ENCODE data around the gene PTCD3.

PTCD3 gene

DNA sequence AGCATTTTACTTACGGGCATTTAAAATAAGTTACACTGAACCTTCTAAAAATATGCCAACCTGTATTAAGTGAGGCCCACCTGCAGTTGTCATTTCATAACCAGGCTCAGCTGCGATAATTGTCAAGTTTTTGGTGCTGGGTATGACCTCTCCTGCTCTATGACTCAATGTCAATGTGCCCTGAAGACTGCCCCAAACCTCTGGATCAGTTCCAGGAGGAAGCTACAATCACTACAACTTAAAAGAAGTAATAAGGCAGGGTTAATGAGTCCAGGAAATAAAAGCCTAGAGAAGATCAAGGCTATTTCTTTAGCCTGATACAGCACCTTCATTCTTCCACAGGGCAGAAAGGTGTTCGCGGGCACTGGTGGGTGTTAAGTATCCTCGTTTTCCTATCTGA lies 23.3 kb upstream of the PTCD3 start:
- Histone ChIP-seq H3K27ac (ENCODE audit: low read depth, low read length, severe bottlenecking) (no peak overlapping the region), H3K36me3 (ENCODE audit: control insufficient read depth, insufficient read depth, low read length) (peaks cover 88% of the 10 kb centered on the region), H3K9me3 (ENCODE audit: control insufficient read depth, low read length) (no peaks in the 10 kb centered on the region), H3K4me3 (ENCODE audit: extremely low read depth, insufficient read depth, low read length, poor library complexity, severe bottlenecking) (no peak overlapping the region), H3K4me1 (ENCODE audit: control insufficient read depth, insufficient read depth, low read length, poor library complexity, severe bottlenecking) (no peaks in the 10 kb centered on the region)
- WGBS, 2 experiments (ENCODE audit: insufficient coverage in 2 of 2) = 94 to 96% methylated on average over 2 to 3 of the region's 5 CpGs

DNA sequence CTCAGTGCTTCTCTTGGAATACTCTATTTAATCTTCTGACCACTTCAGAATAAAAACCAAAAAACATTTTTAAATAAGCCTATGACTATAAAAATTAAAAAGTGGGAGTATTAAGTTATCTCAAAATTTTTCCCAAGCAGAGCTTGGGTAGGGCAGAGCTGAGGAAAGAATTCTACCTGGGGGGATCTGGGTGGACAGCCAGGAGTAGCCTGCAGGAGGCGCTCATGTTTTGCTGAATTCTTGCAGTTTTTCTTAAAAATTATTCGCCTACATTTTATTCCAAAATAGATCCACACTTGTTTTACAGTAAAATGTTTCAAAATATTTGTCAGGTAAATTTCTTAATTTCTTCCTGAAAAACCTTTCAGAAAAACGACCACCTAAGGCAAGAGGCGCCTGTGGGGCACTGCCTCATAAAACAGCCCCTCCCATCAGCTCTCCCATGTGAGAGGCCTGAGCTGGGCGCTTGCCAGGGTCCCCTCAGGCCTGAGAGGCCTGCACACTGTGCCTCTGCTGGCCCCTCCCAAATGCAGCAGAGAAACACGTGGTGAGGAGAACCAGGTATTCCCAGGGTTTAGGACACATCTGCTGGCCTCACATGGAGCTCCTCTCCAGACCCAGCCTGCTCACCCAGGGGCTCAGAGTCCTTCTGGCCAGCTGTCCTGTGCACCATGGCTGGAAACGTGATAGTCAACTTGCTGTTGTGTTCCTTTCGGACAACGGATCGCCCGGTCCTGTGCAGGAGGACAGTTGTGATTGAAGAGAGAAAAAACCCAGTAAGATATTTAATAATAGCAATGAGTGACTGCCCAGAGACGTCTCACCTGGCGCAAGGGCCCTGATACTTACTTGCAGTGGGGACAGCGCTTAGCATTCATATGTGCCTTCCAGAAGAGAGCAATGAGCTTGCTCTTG lies 17.8 kb upstream of the PTCD3 start:
- no peak overlapping the region for H3K4me3 ChIP-seq (ENCODE audit: extremely low read depth, insufficient read depth, low read length, poor library complexity, severe bottlenecking)
- WGBS, 2 experiments (ENCODE audit: insufficient coverage in 2 of 2) = 83 to 88% methylated on average over 3 to 12 of the region's 14 CpGs
- H3K27ac ChIP-seq (ENCODE audit: low read depth, low read length, severe bottlenecking) = no peak overlapping the region
- peaks cover 79% of the 10 kb centered on the region for H3K36me3 ChIP-seq (ENCODE audit: control insufficient read depth, insufficient read depth, low read length)
- H3K4me1 ChIP-seq (ENCODE audit: control insufficient read depth, insufficient read depth, low read length, poor library complexity, severe bottlenecking) = no peaks in the 10 kb centered on the region
- H3K9me3 ChIP-seq (ENCODE audit: control insufficient read depth, low read length) = no peaks in the 10 kb centered on the region

DNA sequence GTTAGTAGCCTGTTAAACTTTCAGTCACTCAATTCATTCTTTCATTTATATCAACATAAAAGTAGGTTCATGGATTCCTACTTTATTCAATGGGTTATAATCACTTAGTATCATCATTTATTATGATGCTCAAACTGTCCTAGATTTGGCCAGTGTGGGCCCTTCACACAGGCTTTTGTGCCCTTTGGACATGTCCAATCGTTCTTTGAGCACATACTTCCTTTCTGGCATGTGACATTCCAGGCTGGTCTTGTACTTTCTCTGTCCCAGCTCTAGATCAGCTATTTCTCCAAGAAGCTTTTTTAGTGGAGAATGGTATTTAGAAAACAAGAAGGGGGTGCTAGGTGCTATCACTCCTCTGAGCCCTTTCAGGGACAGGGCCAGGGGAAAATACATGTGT lies 11.8 kb upstream of the PTCD3 start:
- 100% methylated on average over 1 of the region's 1 CpG; no CpG with 5 or more reads in 1 of the 2 experiments for WGBS, 2 experiments (ENCODE audit: insufficient coverage in 2 of 2)
- Histone ChIP-seq H3K4me1 (ENCODE audit: control insufficient read depth, insufficient read depth, low read length, poor library complexity, severe bottlenecking) (no peaks in the 10 kb centered on the region), H3K27ac (ENCODE audit: low read depth, low read length, severe bottlenecking) (no peak overlapping the region), H3K9me3 (ENCODE audit: control insufficient read depth, low read length) (no peaks in the 10 kb centered on the region), H3K4me3 (ENCODE audit: extremely low read depth, insufficient read depth, low read length, poor library complexity, severe bottlenecking) (no peak overlapping the region), H3K36me3 (ENCODE audit: control insufficient read depth, insufficient read depth, low read length) (peaks cover 78% of the 10 kb centered on the region)

DNA sequence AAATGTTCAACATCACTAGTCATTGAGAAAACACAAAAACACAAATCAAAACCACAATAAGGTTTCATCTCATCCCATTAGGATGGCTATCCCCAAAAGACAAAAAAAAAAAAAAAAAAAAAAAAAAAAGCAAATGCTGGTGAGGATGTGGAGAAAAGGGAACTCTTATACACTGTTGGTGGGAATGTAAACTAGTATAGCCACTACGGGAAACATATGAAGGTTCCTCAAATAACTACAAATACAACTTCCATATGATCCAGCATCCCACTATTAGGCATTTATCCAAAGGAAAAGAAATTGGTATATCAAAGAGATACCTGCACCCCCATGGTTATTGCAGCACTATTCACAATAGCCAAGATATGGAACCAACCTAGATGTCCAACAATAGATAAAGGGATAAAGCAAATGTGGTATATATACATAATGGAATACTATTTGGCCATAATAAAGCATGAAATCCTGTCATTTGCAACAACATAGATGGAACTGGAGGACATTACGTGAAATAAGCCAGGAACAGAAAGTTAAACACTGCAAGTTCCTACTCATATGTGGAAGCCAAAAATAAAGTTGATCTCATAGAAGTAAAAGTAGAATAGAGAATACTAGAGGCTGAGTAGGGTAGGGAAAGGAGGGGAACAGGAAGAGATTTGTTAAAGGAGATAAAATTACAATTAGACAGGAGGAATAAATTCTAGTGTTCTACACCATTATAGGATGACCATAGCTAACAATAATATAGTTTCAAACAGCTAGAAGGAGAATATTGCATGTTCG lies 8.7 kb upstream of the PTCD3 start:
- 83% methylated on average over 1 of the region's 3 CpGs; no CpG with 5 or more reads in 1 of the 2 experiments for WGBS, 2 experiments (ENCODE audit: insufficient coverage in 2 of 2)
- peaks cover 77% of the 10 kb centered on the region for H3K36me3 ChIP-seq (ENCODE audit: control insufficient read depth, insufficient read depth, low read length)
- no peak overlapping the region for H3K27ac ChIP-seq (ENCODE audit: low read depth, low read length, severe bottlenecking)
- H3K9me3 ChIP-seq (ENCODE audit: control insufficient read depth, low read length) = no peaks in the 10 kb centered on the region
- H3K4me3 ChIP-seq (ENCODE audit: extremely low read depth, insufficient read depth, low read length, poor library complexity, severe bottlenecking) = no peak overlapping the region
- H3K4me1 ChIP-seq (ENCODE audit: control insufficient read depth, insufficient read depth, low read length, poor library complexity, severe bottlenecking) = no peaks in the 10 kb centered on the region

GRCh38 chr2:86097913-86098312 lies 8.1 kb upstream of the PTCD3 start:
- no peaks in the 10 kb centered on the region for H3K9me3 ChIP-seq (ENCODE audit: control insufficient read depth, low read length)
- H3K4me1 ChIP-seq (ENCODE audit: control insufficient read depth, insufficient read depth, low read length, poor library complexity, severe bottlenecking) = no peaks in the 10 kb centered on the region
- no peak overlapping the region for H3K27ac ChIP-seq (ENCODE audit: low read depth, low read length, severe bottlenecking)
- peaks cover 82% of the 10 kb centered on the region for H3K36me3 ChIP-seq (ENCODE audit: control insufficient read depth, insufficient read depth, low read length)
- H3K4me3 ChIP-seq (ENCODE audit: extremely low read depth, insufficient read depth, low read length, poor library complexity, severe bottlenecking) = no peak overlapping the region
- WGBS, 2 experiments (ENCODE audit: insufficient coverage in 2 of 2) = no CpG with 5 or more reads among the region's 1 CpG

- Histone ChIP-seq H3K4me1 (ENCODE audit: control insufficient read depth, insufficient read depth, low read length, poor library complexity, severe bottlenecking) (no peaks in the 10 kb centered on the region), H3K27ac (ENCODE audit: low read depth, low read length, severe bottlenecking) (no peak overlapping the region), H3K36me3 (ENCODE audit: control insufficient read depth, insufficient read depth, low read length) (peaks cover 59% of the 10 kb centered on the region), H3K4me3 (ENCODE audit: extremely low read depth, insufficient read depth, low read length, poor library complexity, severe bottlenecking) (no peak overlapping the region), H3K9me3 (ENCODE audit: control insufficient read depth, low read length) (no peaks in the 10 kb centered on the region)
These were observed 3.9 kb upstream of the PTCD3 start for GRCh38 chr2:86102157-86102556.

GRCh38 chr2:86105252-86105968 lies 625 bp upstream of the PTCD3 start, which contains the start of gene POLR1A:
TSS of gene POLR1A (minus strand) at chr2:86105886. CDS start at chr2:86105776, 110 bp downstream.
- 0% methylated on average over 26 to 31 of the region's 38 CpGs for WGBS, 2 experiments (ENCODE audit: insufficient coverage in 2 of 2)
- Histone ChIP-seq H3K4me1 (ENCODE audit: control insufficient read depth, insufficient read depth, low read length, poor library complexity, severe bottlenecking) (peaks cover 6% of the 10 kb centered on the region), H3K27ac (ENCODE audit: low read depth, low read length, severe bottlenecking) (peak within 1 kb of the TSS; percentile 95), H3K36me3 (ENCODE audit: control insufficient read depth, insufficient read depth, low read length) (peaks cover 53% of the 10 kb centered on the region), H3K9me3 (ENCODE audit: control insufficient read depth, low read length) (no peaks in the 10 kb centered on the region), H3K4me3 (ENCODE audit: extremely low read depth, insufficient read depth, low read length, poor library complexity, severe bottlenecking) (peak within 1 kb of the TSS; percentile 92)

DNA sequence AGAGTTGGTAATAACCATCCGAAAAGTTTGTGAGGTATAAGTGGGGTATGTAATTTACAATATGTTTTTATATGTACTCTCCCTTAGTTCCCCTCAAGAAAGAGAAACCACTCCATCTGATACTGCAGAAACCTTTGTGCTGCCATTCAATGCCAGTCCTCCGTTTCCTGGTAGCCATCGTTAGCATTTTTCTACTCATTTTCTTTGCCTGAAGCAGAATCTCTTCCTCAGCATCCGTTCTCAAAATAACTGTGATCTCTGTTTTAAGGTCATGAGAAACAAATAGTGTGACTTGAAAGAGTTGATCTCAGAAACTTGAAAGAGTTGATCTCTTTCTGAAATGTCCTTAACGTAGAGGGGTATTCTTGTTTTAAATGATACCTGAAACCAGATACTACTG lies 996 bp downstream of the PTCD3 start:
- Histone ChIP-seq H3K36me3 (ENCODE audit: control insufficient read depth, insufficient read depth, low read length) (peaks cover 53% of the 10 kb centered on the region), H3K27ac (ENCODE audit: low read depth, low read length, severe bottlenecking) (no peak overlapping the region), H3K4me1 (ENCODE audit: control insufficient read depth, insufficient read depth, low read length, poor library complexity, severe bottlenecking) (peaks cover 6% of the 10 kb centered on the region), H3K4me3 (ENCODE audit: extremely low read depth, insufficient read depth, low read length, poor library complexity, severe bottlenecking) (peak overlapping the region; percentile 92), H3K9me3 (ENCODE audit: control insufficient read depth, low read length) (no peaks in the 10 kb centered on the region)
- 26% methylated on average over 3 of the region's 5 CpGs; no CpG with 5 or more reads in 1 of the 2 experiments for WGBS, 2 experiments (ENCODE audit: insufficient coverage in 2 of 2)

- Histone ChIP-seq H3K9me3 (ENCODE audit: control insufficient read depth, low read length) (no peaks in the 10 kb centered on the region), H3K4me1 (ENCODE audit: control insufficient read depth, insufficient read depth, low read length, poor library complexity, severe bottlenecking) (peaks cover 21% of the 10 kb centered on the region), H3K4me3 (ENCODE audit: extremely low read depth, insufficient read depth, low read length, poor library complexity, severe bottlenecking) (no peak overlapping the region), H3K36me3 (ENCODE audit: control insufficient read depth, insufficient read depth, low read length) (peaks cover 92% of the 10 kb centered on the region), H3K27ac (ENCODE audit: low read depth, low read length, severe bottlenecking) (no peak overlapping the region)
- no CpG with 5 or more reads among the region's 2 CpGs for WGBS, 2 experiments (ENCODE audit: insufficient coverage in 2 of 2)
These were observed 12.1 kb downstream of the PTCD3 start for GRCh38 chr2:86118130-86118529.

- Histone ChIP-seq H3K9me3 (ENCODE audit: control insufficient read depth, low read length) (no peaks in the 10 kb centered on the region), H3K36me3 (ENCODE audit: control insufficient read depth, insufficient read depth, low read length) (peaks cover 98% of the 10 kb centered on the region)
These were observed 17.4 kb downstream of the PTCD3 start for GRCh38 chr2:86123328-86123925.

More at GRCh38 chr2:86123328-86123925, 17.4 kb downstream of the PTCD3 start:
- H3K4me3 ChIP-seq (ENCODE audit: extremely low read depth, insufficient read depth, low read length, poor library complexity, severe bottlenecking) = no peak overlapping the region
- H3K27ac ChIP-seq (ENCODE audit: low read depth, low read length, severe bottlenecking) = no peak overlapping the region
- WGBS, 2 experiments (ENCODE audit: insufficient coverage in 2 of 2) = 96 to 100% methylated on average over 3 of the region's 5 CpGs
- H3K4me1 ChIP-seq (ENCODE audit: control insufficient read depth, insufficient read depth, low read length, poor library complexity, severe bottlenecking) = no peaks in the 10 kb centered on the region

Data from mesodermal cell (in vitro differentiated cells).